Keratinocyte (primary cell): ENCODE data around the gene CEACAM5.

Source experiments
- CTCF ChIP-seq, 3 experiments: IDR thresholded peaks in 1 of 3; conservative IDR thresholded peaks in 1 of 3; optimal IDR thresholded peaks in 1 of 3; 2 replicates in 2 of 3; 3 replicates in 1 of 3; pipeline versions ENCODE3 to v1.5.1; 2011; ENCODE audit warnings: low read length in 3 of 3, mild to moderate bottlenecking in 3 of 3, moderate library complexity in 2 of 3, control low read depth in 1 of 3, inconsistent platforms in 1 of 3; ENCODE audit not compliant: insufficient read depth in 2 of 3; ENCODE audit errors: extremely low read depth in 1 of 3
- EZH2 ChIP-seq: IDR thresholded peaks from one replicate; pipeline ENCODE4 v1.6.1; 2012; ENCODE audit warnings: inconsistent platforms, mild to moderate bottlenecking, low read length, moderate library complexity

DNA sequence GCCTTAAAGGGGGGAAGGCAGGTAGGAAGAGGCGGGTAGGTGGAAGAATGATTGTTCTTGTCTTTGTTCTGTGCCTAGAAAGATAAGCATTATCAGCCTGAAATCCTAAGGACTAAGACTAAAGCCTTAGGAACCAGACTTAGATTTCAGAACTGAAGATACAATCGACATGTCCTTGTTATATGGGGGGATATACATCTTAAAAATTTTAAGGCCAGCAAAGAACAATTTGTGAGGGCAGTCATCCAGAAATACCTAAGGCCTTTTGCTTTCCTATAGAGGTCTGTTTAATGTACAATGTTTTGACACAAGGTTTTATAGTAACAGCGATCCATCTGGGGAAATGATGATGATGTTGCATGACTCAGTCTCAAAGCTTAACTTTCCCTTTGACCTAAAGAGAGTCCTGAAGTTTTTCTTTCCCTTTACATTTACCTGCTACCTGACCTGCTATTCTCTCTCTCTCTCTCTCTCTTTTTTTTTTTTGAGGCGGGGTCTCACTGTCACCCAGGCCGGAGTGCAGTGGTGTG lies 26.7 kb downstream of the CEACAM5 start:
- TF ChIP-seq CTCF (optimal IDR thresholded peaks at IDR 0.05 in 1 of 3, IDR thresholded peaks at IDR 0.05 in 1 of 3, conservative IDR thresholded peaks at IDR 0.05 in 1 of 3; ENCODE audit: extremely low read depth in 1 of 3, insufficient read depth in 2 of 3, low read length in 3 of 3): no peak
- no peak for TF ChIP-seq EZH2
